NCI-H2196 (cell line): ENCODE data around the gene GTPBP10.
A peak's percentile ranks its signal among the peaks of the same experiment; 100 is the strongest.

Experiments used
- DNase-seq: peaks from one replicate; lab custom pipeline; 2025; ENCODE audit not compliant: unreplicated experiment; lab: John Stamatoyannopoulos, UW

GTPBP10 gene

DNA sequence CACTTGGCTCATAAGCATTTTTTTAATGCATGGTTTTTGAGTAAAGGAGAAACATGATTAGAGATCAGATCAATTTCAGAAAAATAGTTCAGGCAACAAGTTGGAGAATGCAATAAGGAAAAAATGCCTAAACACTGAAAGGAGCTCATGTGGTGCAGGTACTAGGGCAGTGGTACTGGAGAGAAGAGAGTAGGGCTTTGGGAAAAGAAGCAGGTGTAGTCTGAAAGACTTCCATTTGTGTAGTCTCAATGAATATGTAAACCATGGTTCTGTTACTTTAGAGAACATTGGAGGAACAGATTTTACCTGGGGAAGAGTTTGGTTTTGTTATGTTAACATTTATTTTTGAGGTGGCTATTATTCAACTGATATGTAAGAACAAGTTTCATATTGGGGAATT, 5.5 kb downstream of the GTPBP10 start:
- no peak for DNase-seq

- DNase-seq, result no peak
These were observed 36.9 kb downstream of the GTPBP10 start for GRCh38 chr7:90383422-90383821.

DNA sequence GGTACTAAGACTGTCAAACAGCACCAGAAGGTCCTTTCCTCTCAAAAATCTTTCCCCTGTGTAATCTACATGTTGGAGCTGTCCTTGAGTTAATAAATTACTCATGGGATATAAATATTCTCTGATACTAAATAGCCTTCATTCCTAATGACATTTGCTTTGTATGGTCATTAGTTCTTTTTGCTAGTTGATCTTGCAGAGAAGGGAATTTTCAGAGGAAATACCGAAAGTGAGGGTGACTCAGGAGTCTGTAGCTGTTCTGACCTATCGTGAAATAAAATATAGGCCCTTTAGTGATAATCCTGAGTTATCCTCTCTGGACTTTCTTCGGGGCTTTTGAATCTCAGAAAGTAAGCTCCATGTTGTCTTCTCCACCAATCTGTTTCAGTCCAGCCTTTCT, 37.3 kb downstream of the GTPBP10 start:
- DNase-seq, result no peak

- no peak for DNase-seq
These were observed 37.9 kb downstream of the GTPBP10 start for GRCh38 chr7:90384433-90384832.

GRCh38 chr7:90387470-90388240, 41.1 kb downstream of the GTPBP10 start:
- DNase-seq, result no peak

DNA sequence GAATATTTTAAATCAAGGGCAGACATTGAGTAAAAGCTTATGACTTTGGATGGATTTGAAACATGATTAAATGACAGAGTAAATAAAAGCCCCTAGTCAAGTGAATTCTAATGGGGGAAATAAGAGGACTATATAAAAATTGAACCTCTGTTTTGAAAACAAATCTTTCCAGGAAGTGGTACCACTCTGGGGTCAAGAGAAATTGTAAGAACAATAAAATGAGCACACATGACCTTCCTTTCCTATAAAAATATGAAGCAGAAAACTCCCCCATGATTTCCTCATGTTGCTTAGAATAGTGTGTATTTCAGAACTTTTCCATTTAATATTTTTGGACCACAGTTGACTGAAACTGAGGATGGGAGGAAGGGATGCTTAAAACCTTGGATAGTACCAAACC, 44.4 kb downstream of the GTPBP10 start:
- no peak for DNase-seq

DNA sequence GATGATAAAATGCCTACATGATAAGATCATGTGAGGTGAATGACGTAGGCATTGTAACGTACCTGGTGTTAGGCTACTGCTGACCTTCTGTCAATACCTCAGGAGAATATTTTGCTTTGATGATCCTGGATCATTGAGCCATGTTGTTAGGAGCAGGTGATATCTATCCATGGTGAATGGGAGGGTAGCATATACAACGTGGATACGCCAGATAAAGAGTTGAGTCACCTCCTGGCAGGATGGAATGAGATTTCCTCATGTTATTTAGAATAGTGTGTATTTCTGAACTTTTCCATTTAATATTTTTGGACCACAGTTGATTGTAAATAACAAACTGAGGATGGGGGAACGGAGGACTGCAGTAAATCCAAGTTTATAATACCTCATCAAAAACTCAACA, 45.0 kb downstream of the GTPBP10 start:
- DNase-seq, result no peak

GRCh38 chr7:90396420-90396819, 49.9 kb downstream of the GTPBP10 start:
- DNase-seq, result no peak

GRCh38 chr7:90401989-90402388, 55.5 kb downstream of the GTPBP10 start:
- DNase-seq, result peak; percentile 67

DNA sequence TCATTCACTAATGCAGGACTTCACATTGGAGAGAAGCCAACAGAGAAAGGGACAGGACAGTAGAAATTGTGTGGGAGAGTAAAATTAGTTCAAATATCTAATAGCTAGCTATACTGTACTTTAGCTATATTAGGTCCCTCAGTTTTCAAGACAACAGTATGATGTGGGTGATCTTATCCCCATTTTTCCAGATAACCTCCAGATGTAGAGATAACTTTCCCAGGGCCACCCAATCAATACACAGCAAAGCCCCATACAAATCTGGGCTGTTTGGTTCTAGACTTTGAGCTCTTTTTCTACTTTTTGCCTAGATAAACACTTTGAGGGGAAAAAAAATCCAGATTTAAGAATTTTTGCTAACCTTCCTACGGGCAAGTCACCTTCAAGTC, 56.3 kb downstream of the GTPBP10 start:
- DNase-seq, result no peak

DNA sequence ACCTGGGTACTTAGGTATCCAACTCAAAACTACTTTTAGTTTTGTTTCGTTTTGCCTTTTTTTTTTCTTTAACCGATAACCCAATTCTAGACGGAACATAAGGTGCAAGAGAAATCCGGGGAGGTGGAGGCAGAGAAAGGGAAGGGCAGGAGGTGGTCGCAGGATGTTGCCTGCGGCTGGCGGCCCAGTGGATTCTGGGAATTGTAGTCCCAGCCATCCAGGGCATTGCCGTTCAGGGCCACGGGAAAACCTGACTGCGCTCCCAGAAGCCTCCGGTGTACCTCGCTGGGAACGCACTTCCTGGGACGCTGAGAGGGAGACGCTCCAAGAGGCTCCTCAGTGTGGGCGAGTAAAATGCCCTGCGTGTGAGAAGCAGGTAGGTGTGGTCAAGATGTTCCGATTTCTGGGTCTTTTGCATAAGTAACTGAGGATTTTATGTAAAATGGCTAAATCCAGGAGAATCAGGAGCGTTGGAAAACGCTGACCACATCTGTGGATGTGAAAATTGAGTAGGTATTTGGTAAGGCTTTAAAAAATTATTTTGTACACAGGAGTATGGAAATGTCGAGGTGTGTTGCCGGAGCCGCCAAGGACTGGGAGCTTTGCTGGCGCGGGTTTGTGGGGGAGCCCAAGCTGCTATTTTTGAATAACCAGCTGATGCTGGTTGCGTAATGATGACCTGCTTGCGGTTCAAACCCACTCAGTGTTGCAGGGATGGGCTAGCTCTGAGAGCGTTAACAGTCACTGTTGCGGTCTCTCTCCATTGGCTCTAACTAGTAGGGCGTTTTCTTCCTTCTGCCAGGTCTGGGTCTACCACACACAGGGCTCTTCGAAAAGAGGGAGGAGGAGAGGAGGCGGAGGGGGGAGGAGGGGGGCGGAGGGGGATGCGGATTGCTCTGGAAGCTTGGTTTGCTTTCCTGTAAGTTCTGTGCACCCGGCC, 56.9 kb downstream of the GTPBP10 start, which contains the start of gene CLDN12:
TSS of gene CLDN12 (plus strand) at position 288 of the 940 bp plus-strand sequence. CDS start 9,216 bp downstream, outside the sequence.
- peak; percentile 92 for DNase-seq

DNA sequence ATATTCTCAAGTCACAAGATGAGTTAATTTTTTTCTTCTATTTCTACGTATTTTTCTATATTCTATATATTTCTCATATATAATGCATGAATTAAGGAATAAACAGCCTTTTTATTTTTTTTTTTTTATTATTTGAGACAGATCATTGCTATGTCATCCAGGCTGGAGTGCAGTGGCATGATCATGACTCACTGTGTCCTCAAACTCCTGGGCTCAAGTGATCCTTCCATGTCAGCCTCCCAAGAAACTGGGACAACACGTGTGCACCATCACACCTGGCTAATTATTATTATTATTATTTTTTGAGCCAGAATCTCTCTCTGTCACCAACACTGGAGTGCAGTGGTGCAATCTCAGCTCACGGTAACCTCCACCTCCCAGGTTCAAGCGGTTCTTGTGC, 58.3 kb downstream of the GTPBP10 start:
- DNase-seq, result no peak

DNA sequence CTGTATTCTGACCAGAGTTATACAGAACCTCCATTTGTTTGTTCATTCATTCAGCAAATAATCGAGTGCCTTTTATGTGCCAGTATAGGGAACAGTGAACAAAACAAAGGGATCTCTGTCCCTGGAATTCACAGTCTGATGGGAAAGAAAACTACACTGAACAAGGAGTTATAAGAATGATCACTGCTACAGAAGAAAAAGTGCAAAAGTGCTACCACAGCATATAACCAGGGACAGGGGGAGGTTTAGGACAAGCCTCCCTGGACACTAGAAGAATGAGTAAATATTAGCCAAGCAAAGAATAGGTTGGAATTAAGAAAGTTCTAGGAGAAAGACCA, 60.9 kb downstream of the GTPBP10 start:
- DNase-seq, result no peak

DNA sequence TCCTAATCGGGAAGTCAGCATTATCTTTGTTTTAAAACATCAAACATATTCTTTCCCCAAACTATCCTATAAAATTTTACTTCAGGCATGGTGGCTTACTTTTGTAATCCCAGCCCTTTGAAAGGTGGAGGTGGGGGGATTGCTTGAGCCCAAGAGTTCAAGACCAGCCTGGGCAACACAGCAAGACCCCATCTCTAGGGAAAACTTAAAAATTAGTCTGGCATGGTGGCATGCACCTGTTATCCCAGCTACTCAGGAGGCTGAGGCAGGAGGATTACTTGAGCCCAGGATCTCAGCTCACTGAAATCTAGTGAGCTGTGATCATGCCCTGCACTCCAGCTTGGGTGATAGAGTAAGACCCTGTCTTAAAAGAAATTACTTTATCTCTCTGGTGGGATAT, 61.6 kb downstream of the GTPBP10 start:
- no peak for DNase-seq

- DNase-seq, result no peak
These were observed 63.2 kb downstream of the GTPBP10 start for GRCh38 chr7:90409667-90410066.

- peak; percentile 60 for DNase-seq
These were observed 65.0 kb downstream of the GTPBP10 start for GRCh38 chr7:90411510-90411909.

- DNase-seq, result no peak
These were observed 66.1 kb downstream of the GTPBP10 start for GRCh38 chr7:90412458-90413184.

DNA sequence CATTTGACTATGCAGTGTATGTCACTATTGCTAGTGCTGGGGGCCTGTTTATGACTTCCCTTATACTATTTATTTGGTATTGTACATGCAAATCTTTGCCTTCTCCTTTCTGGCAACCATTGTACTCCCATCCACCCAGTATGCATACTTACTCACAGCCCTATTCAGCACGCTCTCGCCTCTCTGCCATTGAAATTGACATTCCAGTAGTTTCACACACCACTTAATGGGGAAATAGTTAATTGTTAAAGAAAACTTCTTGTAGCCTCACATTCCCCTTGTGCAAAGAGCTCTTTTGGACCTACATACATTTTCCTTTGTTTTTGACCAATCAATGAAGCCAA, 66.6 kb downstream of the GTPBP10 start:
- no peak for DNase-seq

DNA sequence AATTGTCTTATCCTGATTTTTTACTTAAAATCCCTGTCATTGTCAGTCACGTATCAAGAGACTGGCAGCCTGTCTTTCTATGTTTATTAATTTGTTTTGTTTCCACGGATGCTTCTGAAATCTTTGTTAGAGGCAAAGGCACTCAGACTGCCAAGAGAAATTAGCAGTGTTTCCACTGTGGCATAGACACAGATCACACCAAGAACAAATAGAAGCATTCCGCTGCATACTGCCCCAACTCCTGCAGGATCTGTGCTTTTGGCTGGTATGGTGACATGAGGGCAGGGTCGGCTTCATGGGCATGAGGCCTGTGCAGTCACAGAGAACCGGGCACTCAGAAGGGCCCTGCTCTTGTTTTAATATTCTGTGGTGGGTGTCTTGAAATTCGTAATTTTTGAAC, 75.1 kb downstream of the GTPBP10 start:
- no peak for DNase-seq

DNA sequence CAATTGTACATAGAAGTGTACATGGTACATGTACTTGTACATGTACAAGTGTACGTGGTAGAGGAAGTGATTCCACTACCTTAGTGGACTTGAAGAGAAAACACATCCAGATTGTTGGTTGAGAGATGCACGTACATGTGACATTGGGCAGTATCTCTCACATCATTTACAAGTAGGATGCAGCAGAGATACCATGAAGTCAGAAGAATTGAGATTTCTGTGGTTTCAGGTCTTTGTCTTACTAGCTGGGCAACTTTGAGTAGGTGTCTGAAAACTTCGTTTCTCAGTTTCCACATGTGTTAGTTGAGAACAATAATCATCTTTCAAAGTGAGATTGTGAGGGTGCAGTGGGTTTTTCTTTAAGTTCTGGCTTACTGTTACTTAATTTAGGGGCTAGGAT, 78.2 kb downstream of the GTPBP10 start:
- DNase-seq, result no peak

- no peak for DNase-seq
These were observed 78.9 kb downstream of the GTPBP10 start for GRCh38 chr7:90425376-90425775.
